IMR-90 (cell line): Measurements from ENCODE around the gene CDS1. TPM values are rescaled to one million over a fixed set of nuclear protein-coding genes. Genes with fewer than 3 reads are reported as not detected.

Experiments
- ATAC-seq: fragments of 200-7000 bp; cut with Tn5 transposase; 2 replicates; pipeline ENCODE4 v1.9.1; 2020; ENCODE audit warnings: low read depth, mild to moderate bottlenecking, moderate library complexity
- BruUV-seq: library from RNA; stranded (reverse); fragments of 400-500 nt; replicated peaks from 2 replicates; lab custom pipeline; 2021; lab: Mats Ljungman, UMichigan
- CTCF ChIA-PET: fragments of 300-600 bp; formaldehyde crosslinking; extraction: SDS; loops from one replicate; lab custom pipeline; 2021; ENCODE audit warnings: antibody characterized with exemption; lab: Yijun Ruan, JAX
- POLR2A ChIA-PET: fragments of 300-600 bp; sonication (Branson Sonifier 250); formaldehyde crosslinking; loops from one replicate; lab custom pipeline; 2022; ENCODE audit warnings: antibody characterized with exemption; ENCODE audit not compliant: unreplicated experiment; lab: Charles Lee
- DNase-seq: peaks from one replicate; pipeline ENCODE4 v3.0.0; 2013
- H2AFZ ChIP-seq: replicated peaks from 2 replicates; pipeline ENCODE3; 2013; ENCODE audit warnings: low read length, mild to moderate bottlenecking; ENCODE audit not compliant: poor library complexity
- H2AK5ac ChIP-seq: 2 replicates; pipeline ENCODE4 v1.6.1; 2013; ENCODE audit warnings: low read depth, low read length, inconsistent platforms
- H2AK9ac ChIP-seq: replicated peaks from 2 replicates; pipeline ENCODE3; 2013; ENCODE audit warnings: mild to moderate bottlenecking, low read depth, low read length, moderate library complexity; ENCODE audit not compliant: poor library complexity
- H2BK120ac ChIP-seq: 2 replicates; pipeline ENCODE4 v1.6.1; 2013; ENCODE audit warnings: low read depth, low read length, inconsistent platforms
- H2BK15ac ChIP-seq: 3 replicates; pipeline ENCODE4 v1.6.1; 2013; ENCODE audit warnings: low read depth, low read length, inconsistent platforms
- H2BK20ac ChIP-seq: 2 replicates; pipeline ENCODE4 v1.6.1; 2013; ENCODE audit warnings: low read depth, mild to moderate bottlenecking, inconsistent platforms, low read length, moderate library complexity
- H2BK5ac ChIP-seq: 2 replicates; pipeline ENCODE4 v1.6.1; 2013; ENCODE audit warnings: mild to moderate bottlenecking, low read depth, low read length, inconsistent platforms; ENCODE audit not compliant: poor library complexity, severe bottlenecking
- H3K14ac ChIP-seq: replicated peaks from 2 replicates; pipeline ENCODE4 v1.6.1; 2013; ENCODE audit warnings: low read depth, low read length, inconsistent platforms
- H3K18ac ChIP-seq: 2 replicates; pipeline ENCODE4 v1.6.1; 2013; ENCODE audit warnings: low read depth, low read length, control low read depth
- H3K23ac ChIP-seq: 2 replicates; pipeline ENCODE4 v1.6.1; 2013; ENCODE audit warnings: low read depth, low read length, inconsistent platforms
- H3K27ac ChIP-seq: 2 replicates; pipeline ENCODE4 v1.5.1; 2013; ENCODE audit warnings: mild to moderate bottlenecking, control low read depth, low read length; ENCODE audit not compliant: insufficient read depth
- H3K27me3 ChIP-seq: 2 replicates; pipeline ENCODE4 v1.6.1; 2013; ENCODE audit warnings: low read length; ENCODE audit not compliant: control insufficient read depth, insufficient read depth
- H3K36me3 ChIP-seq: 2 replicates; pipeline ENCODE4 v1.6.1; 2013; ENCODE audit warnings: low read length, mixed read lengths; ENCODE audit not compliant: control insufficient read depth, insufficient read depth
- H3K4ac ChIP-seq: 2 replicates; pipeline ENCODE4 v1.6.1; 2013; ENCODE audit warnings: low read depth, low read length, inconsistent platforms
- H3K4me1 ChIP-seq: 2 replicates; pipeline ENCODE4 v1.6.1; 2013; ENCODE audit warnings: low read length, mixed read lengths; ENCODE audit not compliant: control insufficient read depth, insufficient read depth
- H3K4me2 ChIP-seq: 2 replicates; pipeline ENCODE4 v1.6.1; 2013; ENCODE audit warnings: low read depth, mild to moderate bottlenecking, control low read depth, low read length, moderate library complexity
- H3K4me3 ChIP-seq: 2 replicates; pipeline ENCODE4 v1.5.1; 2013; ENCODE audit warnings: low read depth, mild to moderate bottlenecking, control low read depth, low read length, moderate library complexity; ENCODE audit not compliant: insufficient read depth
- H3K56ac ChIP-seq: 2 replicates; pipeline ENCODE4 v1.6.1; 2013; ENCODE audit warnings: low read length, inconsistent platforms; ENCODE audit not compliant: insufficient read depth; ENCODE audit errors: extremely low read depth
- H3K79me1 ChIP-seq, 2 experiments: 2 replicates each; pipeline ENCODE4 v1.6.1; 2013; ENCODE audit warnings: low read length in 2 of 2, inconsistent platforms in 1 of 2, low read depth in 1 of 2
- H3K9ac ChIP-seq: 2 replicates; pipeline ENCODE4 v1.6.1; 2013; ENCODE audit warnings: low read depth, low read length, control low read depth
- H3K9me1 ChIP-seq: 2 replicates; pipeline ENCODE4 v1.6.1; 2013; ENCODE audit warnings: low read length, inconsistent platforms; ENCODE audit not compliant: insufficient read depth
- H3K9me3 ChIP-seq: 2 replicates; pipeline ENCODE4 v1.6.1; 2013; ENCODE audit warnings: low read length; ENCODE audit not compliant: control insufficient read depth, insufficient read depth
- H4K20me1 ChIP-seq: 2 replicates; pipeline ENCODE4 v1.6.1; 2013; ENCODE audit warnings: low read length, inconsistent platforms; ENCODE audit not compliant: insufficient read depth
- H4K5ac ChIP-seq: 2 replicates; pipeline ENCODE4 v1.6.1; 2013; ENCODE audit warnings: mild to moderate bottlenecking, low read depth, low read length, control low read depth
- H4K8ac ChIP-seq, 2 experiments: 2 replicates each; pipeline ENCODE4 v1.6.1; 2013; ENCODE audit warnings: low read depth in 2 of 2, low read length in 2 of 2, control low read depth in 1 of 2, inconsistent platforms in 1 of 2
- H4K91ac ChIP-seq: 2 replicates; pipeline ENCODE4 v1.6.1; 2013; ENCODE audit warnings: low read depth, low read length, inconsistent platforms; ENCODE audit not compliant: insufficient read depth
- BHLHE40 ChIP-seq: fragments of 150-350 bp; IDR thresholded peaks from 2 replicates; pipeline ENCODE4 v1.6.1; 2016; ENCODE audit warnings: mild to moderate bottlenecking, low read depth, low read length
- CEBPB ChIP-seq: IDR thresholded peaks from 2 replicates; pipeline ENCODE4 v1.6.1; 2012; ENCODE audit warnings: low read depth, low read length, improper control_type of control experiment
- CHD1 ChIP-seq: IDR thresholded peaks from 2 replicates; pipeline ENCODE4 v1.6.1; 2012; ENCODE audit warnings: low read depth, low read length, improper control_type of control experiment
- CTCF ChIP-seq: conservative IDR thresholded peaks from 2 replicates; pipeline ENCODE4 v1.5.1; 2012; ENCODE audit warnings: mild to moderate bottlenecking, low read depth, low read length, improper control_type of control experiment
- ELK1 ChIP-seq: fragments of 150-350 bp; IDR thresholded peaks from 2 replicates; pipeline ENCODE4 v1.6.1; 2016; ENCODE audit warnings: low read depth, mild to moderate bottlenecking, low read length, moderate library complexity, borderline replicate concordance
- FOS ChIP-seq: fragments of 150-350 bp; IDR thresholded peaks from 2 replicates; pipeline ENCODE4 v1.6.1; 2016; ENCODE audit warnings: low read depth, low read length
- MAFK ChIP-seq: IDR thresholded peaks from 2 replicates; pipeline ENCODE4 v1.6.1; 2012; ENCODE audit warnings: low read depth, low read length, improper control_type of control experiment
- MAZ ChIP-seq: IDR thresholded peaks from 2 replicates; pipeline ENCODE4 v1.6.1; 2012; ENCODE audit warnings: low read depth, mild to moderate bottlenecking, low read length, improper control_type of control experiment, moderate library complexity, borderline replicate concordance
- MXI1 ChIP-seq: IDR thresholded peaks from 2 replicates; pipeline ENCODE4 v1.6.1; 2012; ENCODE audit warnings: low read depth, mild to moderate bottlenecking, low read length, moderate library complexity, borderline replicate concordance
- NFE2L2 ChIP-seq: fragments of 150-350 bp; IDR thresholded peaks from 2 replicates; pipeline ENCODE4 v1.6.1; 2016; ENCODE audit warnings: low read depth, mild to moderate bottlenecking, low read length
- POLR2A ChIP-seq: IDR thresholded peaks from 2 replicates; pipeline ENCODE4 v1.6.1; 2012; ENCODE audit warnings: mild to moderate bottlenecking, low read depth, low read length
- RAD21 ChIP-seq: IDR thresholded peaks from 2 replicates; pipeline ENCODE4 v1.6.1; 2012; ENCODE audit warnings: low read length, improper control_type of control experiment
- RCOR1 ChIP-seq: IDR thresholded peaks from 2 replicates; pipeline ENCODE4 v1.6.1; 2012; ENCODE audit warnings: mild to moderate bottlenecking, low read length, improper control_type of control experiment; ENCODE audit not compliant: insufficient replicate concordance
- RFX5 ChIP-seq: IDR thresholded peaks from 2 replicates; pipeline ENCODE4 v1.8.0; 2012; ENCODE audit warnings: low read depth, mild to moderate bottlenecking, low read length, moderate library complexity
- SMC3 ChIP-seq: fragments of 150-350 bp; IDR thresholded peaks from 2 replicates; pipeline ENCODE4 v1.6.1; 2016; ENCODE audit warnings: low read depth, mild to moderate bottlenecking, antibody characterized with exemption, low read length, moderate library complexity
- USF2 ChIP-seq: fragments of 150-350 bp; IDR thresholded peaks from 2 replicates; pipeline ENCODE4 v1.6.1; 2017; ENCODE audit warnings: mild to moderate bottlenecking, antibody characterized with exemption, low read length, low read depth
- WGBS, 2 experiments: methylation state at CpG; one replicate each; pipeline versions ENCODE4 v1.1.5 to v1.1.7; 2013; ENCODE audit warnings: missing lambda C conversion rate in 2 of 2; ENCODE audit not compliant: insufficient read length in 1 of 2; ENCODE audit errors: extremely low coverage in 2 of 2; 5-methylcytosine and 5-hydroxymethylcytosine counted together
- dilution Hi-C: fragments of 300-500 bp; cut with HindIII; formaldehyde crosslinking; loops from one replicate; pipeline ENCODE4 v1.14.3; 2018; ENCODE audit warnings: low sequenced_read_pairs; ENCODE audit not compliant: unreplicated experiment
- in situ Hi-C: fragments of 300-500 bp; cut with MboI; formaldehyde crosslinking; loops from 3 replicates; pipeline ENCODE4 v1.14.3; 2019; ENCODE audit warnings: low sequenced_read_pairs, inconsistent platforms, mixed read lengths
- intact Hi-C: fragments of 100-400 bp; cut with micrococcal nuclease; formaldehyde crosslinking; loops from 2 replicates; pipeline ENCODE4 v1.10.0; 2022
- polyA plus RNA-seq, 3 experiments: library from polyadenylated mRNA; depleted of rRNA; stranded (reverse); fragments of >200 nt; gene quantifications; 2 replicates each; pipeline ENCODE4 v1.2.3, GENCODE V29; 2012; ENCODE audit warnings: low replicate concordance in 1 of 3
- total RNA-seq: library from RNA; depleted of rRNA; stranded (reverse); fragments of >200 nt; gene quantifications from 2 replicates; pipeline ENCODE4 v1.2.3, GENCODE V29; 2012

CDS1 gene
- total and polyA plus RNA-seq, 2 of the 4 experiments (the other 2 are of a cell fraction): under 0.01 to 0.02 TPM

- H3K79me1 ChIP-seq: 0 out of 4 replicates have a peak, but pooled peaks cover 0 to 5% of the 10 kb centered on the region in 2 experiments
- H3K36me3 ChIP-seq: peaks cover 38% of the 10 kb centered on the region
- dilution Hi-C loops: no loop called here
- no peak overlapping the region for H4K8ac ChIP-seq
- no peak overlapping the region for H3K18ac ChIP-seq
- no TSS peak for BruUV-seq
- CTCF ChIA-PET: no interaction called here
- H2BK20ac ChIP-seq: no peak overlapping the region
- H3K14ac ChIP-seq: no peak overlapping the region
- H2BK15ac ChIP-seq: no peak overlapping the region
- no peak overlapping the region for H4K5ac ChIP-seq
- no peak overlapping the region for H4K91ac ChIP-seq
- DNase-seq: no peak
- no peaks in the 10 kb centered on the region for H3K27me3 ChIP-seq
- in situ Hi-C loops: no loop called here
- no peak overlapping the region for H3K23ac ChIP-seq
- H3K9me3 ChIP-seq: no peaks in the 10 kb centered on the region
- no peak overlapping the region for H3K4me3 ChIP-seq
- no peak overlapping the region for H3K4me2 ChIP-seq
- no peak overlapping the region for H2BK120ac ChIP-seq
- H3K9me1 ChIP-seq: peaks cover 13% of the 10 kb centered on the region; the same call in 1 of the 2 replicates
- no peak overlapping the region for H2AFZ ChIP-seq
- POLR2A ChIA-PET: no interaction called here
- intact Hi-C loops: no loop called here
- no peak overlapping the region for H2BK5ac ChIP-seq
- no peak overlapping the region for H3K27ac ChIP-seq
- 88% methylated on average over 3 of the region's 4 CpGs; no CpG with 5 or more reads in 1 of the 2 experiments for WGBS, 2 experiments
- H4K20me1 ChIP-seq: 0 out of 2 replicates have a peak, but pooled peaks cover 8% of the 10 kb centered on the region
- no peak for TF ChIP-seq RFX5
- no peak for TF ChIP-seq MAZ
- TF ChIP-seq CTCF: no peak
- TF ChIP-seq RAD21: no peak
- TF ChIP-seq MAFK: no peak
- no peak for TF ChIP-seq NFE2L2
- TF ChIP-seq SMC3: no peak
- no peak for TF ChIP-seq RCOR1
- no peak for TF ChIP-seq CHD1
- no peak for TF ChIP-seq ELK1
- no peak for TF ChIP-seq CEBPB
- no peak for TF ChIP-seq USF2
- no peak for TF ChIP-seq BHLHE40
- no peak for TF ChIP-seq MXI1
- no peak for TF ChIP-seq POLR2A
- TF ChIP-seq FOS: no peak
- no peak overlapping the region for H3K9ac ChIP-seq
- no peak overlapping the region for H2AK9ac ChIP-seq
- no peak for ATAC-seq
- peaks cover 5% of the 10 kb centered on the region for H3K4me1 ChIP-seq
- no peak overlapping the region for H2AK5ac ChIP-seq
- H3K4ac ChIP-seq: no peak overlapping the region
- H3K56ac ChIP-seq: no peak overlapping the region
Measured at GRCh38 chr4:84680956-84681355, 98.0 kb downstream of the CDS1 start.
